Retinal pigment epithelial cell (primary cell): ENCODE data around the gene MAN2A1.

ENCODE experiments used
- DNase-seq: peaks from one replicate; pipeline ENCODE4 v3.0.0-alpha.2; 2010; ENCODE audit warnings: low read depth
- H3K4me3 ChIP-seq: 2 replicates; pipeline ENCODE4 v1.5.1; 2011; ENCODE audit warnings: mild to moderate bottlenecking, low read length, control low read depth, moderate library complexity
- TF ChIP-seq, protein P1 (sequence below): conservative IDR thresholded peaks from 2 replicates; pipeline ENCODE4 v1.5.1; 2011; ENCODE audit warnings: low read depth, low read length, control low read depth, inconsistent platforms

The MAN2A1 gene

GRCh38 chr5:109678447-109678846, 11.3 kb upstream of the MAN2A1 start:
- TF ChIP-seq, protein P1, sequence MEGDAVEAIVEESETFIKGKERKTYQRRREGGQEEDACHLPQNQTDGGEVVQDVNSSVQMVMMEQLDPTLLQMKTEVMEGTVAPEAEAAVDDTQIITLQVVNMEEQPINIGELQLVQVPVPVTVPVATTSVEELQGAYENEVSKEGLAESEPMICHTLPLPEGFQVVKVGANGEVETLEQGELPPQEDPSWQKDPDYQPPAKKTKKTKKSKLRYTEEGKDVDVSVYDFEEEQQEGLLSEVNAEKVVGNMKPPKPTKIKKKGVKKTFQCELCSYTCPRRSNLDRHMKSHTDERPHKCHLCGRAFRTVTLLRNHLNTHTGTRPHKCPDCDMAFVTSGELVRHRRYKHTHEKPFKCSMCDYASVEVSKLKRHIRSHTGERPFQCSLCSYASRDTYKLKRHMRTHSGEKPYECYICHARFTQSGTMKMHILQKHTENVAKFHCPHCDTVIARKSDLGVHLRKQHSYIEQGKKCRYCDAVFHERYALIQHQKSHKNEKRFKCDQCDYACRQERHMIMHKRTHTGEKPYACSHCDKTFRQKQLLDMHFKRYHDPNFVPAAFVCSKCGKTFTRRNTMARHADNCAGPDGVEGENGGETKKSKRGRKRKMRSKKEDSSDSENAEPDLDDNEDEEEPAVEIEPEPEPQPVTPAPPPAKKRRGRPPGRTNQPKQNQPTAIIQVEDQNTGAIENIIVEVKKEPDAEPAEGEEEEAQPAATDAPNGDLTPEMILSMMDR: no peak
- DNase-seq: no peak
- no peak overlapping the region for H3K4me3 ChIP-seq

- TF ChIP-seq, protein P1: no peak
- no peak overlapping the region for H3K4me3 ChIP-seq
- DNase-seq: no peak
These were observed 8.0 kb upstream of the MAN2A1 start for GRCh38 chr5:109681763-109682162.

DNA sequence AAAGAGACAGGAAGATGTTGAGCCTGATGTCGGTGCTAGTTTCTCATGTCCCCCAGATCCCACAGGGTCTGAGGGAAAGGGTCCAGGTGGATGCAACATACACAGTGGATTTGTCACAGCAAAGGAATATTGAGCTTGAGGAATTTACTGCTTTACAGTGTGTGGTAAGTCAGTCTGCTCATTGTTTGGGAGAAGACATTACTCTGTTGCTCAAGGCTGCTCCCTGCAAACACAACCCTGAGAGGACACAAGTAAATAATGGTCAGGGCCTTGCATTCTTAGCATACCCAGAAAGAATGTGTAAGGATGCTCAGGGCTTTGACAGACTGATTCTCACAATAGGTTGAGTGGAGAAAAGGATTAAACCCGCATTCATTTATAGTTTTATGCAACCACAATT, 7.3 kb upstream of the MAN2A1 start:
- no peak for DNase-seq
- no peak overlapping the region for H3K4me3 ChIP-seq
- TF ChIP-seq, protein P1: no peak

- DNase-seq: no peak
- TF ChIP-seq, protein P1: no peak
These were observed 3.8 kb upstream of the MAN2A1 start for GRCh38 chr5:109685916-109686315.

GRCh38 chr5:109688630-109688969, 1.1 kb upstream of the MAN2A1 start:
- no peak for DNase-seq
- peak overlapping the region; percentile 52 for H3K4me3 ChIP-seq
- TF ChIP-seq, protein P1: peak; percentile 55

More at GRCh38 chr5:109685916-109686315, 3.8 kb upstream of the MAN2A1 start:
- no peak overlapping the region for H3K4me3 ChIP-seq

- DNase-seq: peak; percentile 63
- TF ChIP-seq, protein P1: no peak
- H3K4me3 ChIP-seq: peak overlapping the region; percentile 88
These were observed 572 bp upstream of the MAN2A1 start for GRCh38 chr5:109688970-109689739.

DNA sequence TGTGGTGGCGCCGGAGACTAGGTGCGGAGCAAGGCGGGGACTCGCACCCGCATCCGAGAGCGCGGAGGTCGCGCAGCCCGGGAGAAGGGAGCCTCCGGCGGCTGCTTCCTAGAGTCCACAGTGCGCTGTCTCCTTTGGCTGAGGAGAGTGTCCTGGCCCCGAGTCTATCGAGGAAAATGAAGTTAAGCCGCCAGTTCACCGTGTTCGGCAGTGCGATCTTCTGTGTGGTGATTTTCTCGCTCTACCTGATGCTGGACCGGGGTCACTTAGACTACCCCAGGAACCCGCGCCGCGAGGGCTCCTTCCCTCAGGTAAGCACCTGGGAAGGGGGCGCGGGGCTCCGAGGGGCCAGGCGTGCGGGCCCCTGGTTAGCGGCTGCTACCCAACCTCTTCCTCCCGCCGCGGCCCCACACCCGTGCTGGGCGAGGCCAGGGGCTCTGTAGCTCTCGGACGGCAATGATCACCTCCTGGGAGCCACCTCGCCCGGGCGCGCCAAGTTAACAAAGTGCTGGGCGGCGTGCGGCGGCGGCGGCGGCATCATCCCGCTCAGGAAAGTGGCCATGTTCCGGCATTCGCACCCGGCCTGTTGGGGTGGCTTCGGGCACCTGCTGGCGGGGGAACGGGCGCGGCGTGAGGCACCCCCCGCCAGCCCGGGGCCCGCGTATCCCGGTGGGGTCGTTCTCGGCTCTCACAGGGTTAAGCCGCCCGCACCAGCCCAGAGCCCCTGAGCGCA, 681 bp downstream of the MAN2A1 start:
- no peak for DNase-seq
- peak overlapping the region; percentile 88 for H3K4me3 ChIP-seq
- TF ChIP-seq, protein P1: no peak
